ENCODE data around the gene GABRG3.

The GABRG3 gene

GRCh38 chr15:27570746-27571145 is 599.8 kb downstream of the GABRG3 start:
- no peak for DNase-seq (ENCODE audit: low read depth in 2 of 2)

DNA sequence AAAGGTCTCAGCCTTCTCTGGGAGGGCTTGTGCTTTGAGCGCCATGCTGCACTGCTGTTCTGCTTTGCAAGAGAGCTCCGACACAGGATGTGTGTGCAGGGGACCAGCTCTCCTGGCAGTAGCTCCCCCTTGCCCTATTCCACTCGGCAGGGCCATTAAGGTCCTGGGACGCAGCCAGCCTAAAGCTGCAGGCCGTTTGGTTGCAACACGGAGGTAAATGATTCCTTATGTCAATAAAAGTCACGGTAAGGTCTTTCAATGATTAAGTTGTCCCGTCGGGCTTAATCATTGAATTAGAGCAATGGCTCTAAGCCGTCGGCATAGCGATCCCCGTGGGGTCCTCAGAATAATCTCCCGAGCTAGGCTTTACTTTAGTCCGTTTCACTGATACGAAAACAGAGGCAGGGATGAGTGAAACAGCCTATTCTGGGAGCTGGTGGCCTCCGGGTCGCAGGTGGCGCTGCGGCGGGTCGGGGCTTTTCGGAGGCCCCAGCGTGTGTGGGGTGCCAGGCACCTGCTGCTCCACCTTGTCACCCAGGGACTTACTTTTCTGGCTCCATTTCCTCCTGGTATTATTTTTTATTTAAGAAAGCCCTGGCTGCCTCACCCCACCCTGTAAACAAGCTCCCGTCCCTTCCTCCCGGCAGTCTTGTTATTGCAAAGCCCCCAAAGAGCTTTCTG is 603.0 kb downstream of the GABRG3 start:
- DNase-seq (ENCODE audit: low read depth in 2 of 2), result no peak

DNA sequence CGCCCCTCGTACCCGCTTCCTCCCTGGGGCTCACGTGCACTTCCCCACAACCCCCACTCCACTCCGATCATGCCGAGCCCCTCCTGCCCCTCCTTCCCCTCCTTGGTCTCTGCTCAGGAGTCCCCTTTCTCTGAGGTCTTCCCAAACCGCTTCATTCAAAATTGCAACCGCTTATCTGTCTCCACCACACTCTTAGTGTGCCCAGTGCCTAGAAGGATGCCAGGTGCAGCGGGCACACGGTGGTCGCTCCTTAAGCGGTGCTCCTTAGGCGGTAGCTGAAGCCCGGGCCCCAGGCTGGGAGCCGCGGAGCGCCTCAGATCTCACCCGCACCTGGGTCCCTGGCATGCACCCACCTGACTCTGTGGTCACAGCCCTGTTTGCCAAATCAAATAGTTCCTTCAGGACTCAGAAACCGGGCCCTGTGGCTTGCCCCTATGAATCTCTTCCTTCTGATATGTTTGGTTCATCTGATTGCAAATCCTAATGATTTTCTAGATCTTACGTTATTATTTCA is 603.6 kb downstream of the GABRG3 start:
- DNase-seq (ENCODE audit: low read depth in 2 of 2), result no peak

GRCh38 chr15:27575521-27575920 is 604.5 kb downstream of the GABRG3 start:
- no peak for DNase-seq (ENCODE audit: low read depth in 2 of 2)

- no peak for DNase-seq (ENCODE audit: low read depth in 2 of 2)
Observed at GRCh38 chr15:27576576-27576975, 605.6 kb downstream of the GABRG3 start.

DNA sequence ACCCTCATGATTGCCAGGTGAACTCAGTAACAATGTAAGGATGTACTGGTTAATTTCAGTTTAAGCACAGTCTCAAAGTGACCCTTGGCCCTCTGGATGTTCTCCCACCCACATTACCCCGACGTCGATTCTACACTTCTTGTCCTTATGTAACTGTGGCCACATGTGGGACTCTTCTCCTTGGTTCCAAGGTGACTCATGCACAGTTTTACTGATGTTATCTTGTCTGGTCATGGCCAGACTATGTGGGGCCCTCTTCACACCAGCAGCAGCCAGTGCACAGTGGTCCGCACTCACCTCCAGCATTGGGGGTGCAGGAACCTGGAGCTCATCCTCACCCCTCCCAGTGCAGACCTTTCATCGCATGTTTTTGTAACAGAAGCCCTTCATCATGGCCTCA is 608.8 kb downstream of the GABRG3 start:
- no peak for DNase-seq (ENCODE audit: low read depth in 2 of 2)

GRCh38 chr15:27582726-27583410 is 611.9 kb downstream of the GABRG3 start:
- DNase-seq (ENCODE audit: low read depth in 2 of 2), result no peak

- DNase-seq (ENCODE audit: low read depth in 2 of 2), result no peak
Observed at GRCh38 chr15:27583651-27584050, 612.7 kb downstream of the GABRG3 start.

- DNase-seq (ENCODE audit: low read depth in 2 of 2), result no peak
Observed at GRCh38 chr15:27585041-27585640, 614.2 kb downstream of the GABRG3 start.

DNA sequence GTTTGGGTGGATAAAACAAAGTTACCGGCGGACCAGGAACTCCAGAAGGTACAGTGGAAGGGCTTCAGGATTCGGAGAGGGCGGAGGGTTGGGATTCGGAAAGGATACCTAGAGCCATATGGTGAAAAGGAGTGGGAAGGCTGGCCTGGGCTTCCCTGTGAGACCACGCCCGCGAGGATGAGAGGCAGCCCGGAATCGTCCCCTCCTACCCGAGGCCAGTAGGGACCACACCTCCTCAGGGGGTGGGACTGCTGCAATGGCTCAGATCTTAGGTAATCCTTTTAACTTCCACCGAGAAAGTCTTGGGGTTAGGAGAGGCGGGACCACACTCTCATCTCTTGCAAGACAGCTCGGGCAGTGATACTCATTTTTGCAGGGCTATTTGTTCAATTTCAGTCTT is 616.8 kb downstream of the GABRG3 start:
- no peak for DNase-seq (ENCODE audit: low read depth in 2 of 2)

DNA sequence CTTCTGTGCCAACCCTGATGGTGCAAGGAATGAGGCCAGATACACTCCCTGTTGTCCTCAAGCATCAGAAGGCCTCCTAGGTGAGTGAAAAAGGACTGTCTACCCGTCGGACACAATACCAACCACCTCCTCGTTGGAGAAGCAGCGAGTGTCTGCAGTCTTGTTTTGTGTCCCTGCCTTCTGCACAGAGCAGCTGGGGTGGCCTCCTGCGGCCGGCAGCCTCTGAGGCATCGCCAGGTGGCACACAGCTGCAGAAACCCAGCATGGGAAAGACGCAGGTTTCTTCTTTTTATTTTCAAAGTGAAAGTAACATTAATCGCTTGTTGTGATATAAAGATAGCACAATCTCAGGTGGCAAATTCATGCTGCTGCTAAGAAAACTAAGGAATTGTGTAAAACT is 618.3 kb downstream of the GABRG3 start:
- DNase-seq (ENCODE audit: low read depth in 2 of 2), result no peak

DNA sequence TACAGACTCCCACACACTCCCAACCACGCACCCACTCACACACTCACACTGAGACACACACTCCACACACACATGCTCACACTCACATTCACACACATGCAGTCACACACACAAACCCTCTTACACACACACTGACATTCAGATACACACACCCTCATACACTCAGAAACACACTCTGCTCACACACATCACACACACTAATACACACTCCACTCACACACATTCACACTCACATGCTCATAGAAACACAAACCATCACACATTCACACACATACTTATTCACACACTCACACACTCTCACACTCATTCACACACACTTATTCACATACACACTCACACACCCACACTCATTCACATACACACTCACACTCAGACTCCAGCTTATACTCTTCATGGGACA is 618.8 kb downstream of the GABRG3 start:
- no peak for DNase-seq (ENCODE audit: low read depth in 2 of 2)
